NCI-H69 (cell line): Measurements from ENCODE around the gene SLC43A2.
"Not testable (repeated sequence)": the region's sequence is repeated elsewhere in the genome, so short reads cannot be mapped to it uniquely, and the experiment has no call there.

ENCODE experiments used
- DNase-seq: peaks from one replicate; lab custom pipeline; 2025; lab: John Stamatoyannopoulos, UW

Gene SLC43A2

DNA sequence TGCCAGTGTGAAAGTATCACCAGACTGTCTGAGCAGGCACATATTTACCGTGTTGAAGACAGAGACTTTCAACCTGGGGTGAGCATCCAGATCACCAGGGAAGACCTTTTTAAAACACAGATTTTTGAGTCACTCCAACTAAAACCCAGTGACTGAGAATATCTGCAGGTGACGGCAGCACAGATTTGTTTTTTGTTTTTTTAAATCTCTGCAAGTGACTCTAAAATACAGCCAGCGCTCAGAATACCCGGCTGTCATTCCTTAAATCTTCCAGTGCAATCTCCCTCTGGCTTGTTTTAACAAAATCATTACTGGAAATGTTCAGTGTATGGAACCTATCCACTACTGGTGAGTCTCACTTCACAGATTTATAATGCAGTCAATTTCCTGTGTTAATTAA, 92.9 kb downstream of the SLC43A2 start:
- no peak for DNase-seq

DNA sequence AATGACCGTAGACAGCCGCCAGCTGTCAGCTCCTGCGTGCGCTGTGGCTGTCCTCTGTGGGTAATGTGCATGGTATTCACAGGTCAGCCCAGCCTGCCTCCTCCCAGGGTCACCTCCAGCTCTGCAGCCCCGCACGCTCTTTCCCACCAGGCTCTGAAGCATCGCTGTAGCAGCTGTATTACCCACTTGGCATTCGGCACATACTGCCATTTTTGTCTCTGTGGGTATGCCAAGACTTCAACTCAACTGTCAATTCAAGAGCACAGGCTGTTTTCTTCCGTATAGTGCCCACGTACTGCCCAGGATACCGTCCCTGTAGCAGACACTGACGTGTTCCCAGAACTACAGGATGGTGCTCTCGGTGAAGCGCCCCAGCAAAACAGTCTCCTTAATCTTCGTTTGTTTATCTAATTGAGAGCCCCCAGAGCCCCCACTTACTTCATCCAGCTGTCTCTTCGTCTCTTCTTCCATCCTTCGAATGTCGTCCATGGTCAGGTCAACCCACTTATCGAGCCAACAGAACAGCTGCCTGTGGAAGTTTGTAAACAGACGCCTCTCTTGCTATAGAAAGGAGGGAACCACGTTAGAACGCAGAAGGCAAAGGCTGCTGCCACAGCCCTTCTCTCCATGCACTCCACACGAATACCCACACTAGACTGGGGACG, 94.8 kb downstream of the SLC43A2 start:
- no peak for DNase-seq

DNA sequence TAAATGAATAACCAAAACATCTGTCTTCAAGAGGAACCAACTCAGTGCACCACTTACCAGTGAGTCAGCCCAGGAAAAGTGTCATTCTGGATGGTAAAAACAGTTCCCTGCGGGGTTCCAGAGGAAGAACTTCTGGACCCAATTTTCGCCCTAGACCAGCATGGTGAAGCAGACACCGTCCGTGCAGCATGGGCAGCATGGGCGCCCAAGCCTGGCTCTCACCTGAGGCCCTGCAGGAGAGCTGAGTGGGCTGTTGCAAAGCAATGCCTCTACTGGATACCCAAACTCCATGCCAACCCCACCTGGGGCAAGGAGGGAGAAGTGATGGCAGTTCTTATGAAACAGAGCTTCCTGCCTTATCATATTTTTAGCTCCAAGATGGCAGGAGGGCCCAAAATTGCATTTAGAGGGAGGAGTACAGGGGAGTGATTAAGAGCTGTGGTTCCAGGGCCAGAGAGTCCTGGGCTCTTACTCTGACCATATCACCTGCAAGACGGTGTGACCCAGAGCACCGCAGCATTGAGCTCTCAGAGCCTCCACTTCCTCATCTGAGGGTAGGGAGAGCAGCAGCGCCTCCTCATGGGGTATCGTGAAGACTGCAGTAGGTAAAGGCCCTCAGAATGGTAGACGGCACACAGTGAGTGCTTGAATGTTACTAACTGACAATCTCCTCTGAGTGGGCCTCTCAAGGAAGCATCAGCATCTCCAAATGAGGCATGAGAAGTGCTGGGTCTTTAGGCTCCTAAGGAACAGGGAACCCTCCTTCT, 95.6 kb downstream of the SLC43A2 start:
- peak; percentile 26 for DNase-seq

DNA sequence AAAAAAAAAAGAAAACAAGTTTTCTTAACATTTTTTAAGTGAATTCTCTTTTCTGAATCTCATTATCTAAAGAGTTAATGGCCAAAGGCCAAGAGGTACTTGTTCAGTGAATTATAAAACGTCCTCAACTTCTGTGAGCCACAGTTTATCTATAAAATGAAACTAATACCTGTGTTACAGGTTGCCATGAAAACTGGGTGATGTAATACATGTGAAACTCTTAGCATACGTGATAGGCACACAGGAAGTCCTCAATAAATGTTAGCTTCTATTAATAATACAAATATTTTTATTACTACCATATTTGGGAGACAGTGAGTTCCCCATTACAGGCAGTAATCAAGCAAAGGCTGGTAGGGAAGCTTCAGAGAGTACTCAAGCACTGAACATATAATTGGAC, 98.8 kb downstream of the SLC43A2 start:
- no peak for DNase-seq

DNA sequence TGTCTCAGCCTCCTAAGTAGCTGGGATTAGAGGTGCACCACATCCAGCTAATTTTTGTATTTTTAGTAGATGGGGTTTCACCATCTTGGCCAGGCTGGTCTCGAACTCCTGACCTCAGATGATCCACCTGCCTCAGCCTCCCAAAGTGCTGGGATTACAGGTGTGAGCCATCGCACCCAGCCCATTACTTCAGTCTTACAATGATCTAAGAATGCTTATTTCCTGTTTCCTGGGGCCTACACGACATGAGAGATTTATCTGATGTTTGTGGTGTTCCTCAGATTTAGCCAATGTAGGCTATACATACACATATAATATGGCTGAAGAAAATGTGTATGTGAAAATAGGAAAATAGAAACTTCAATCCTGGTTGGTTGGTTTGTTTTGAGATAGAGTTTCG, 101.8 kb downstream of the SLC43A2 start:
- DNase-seq, result not testable (repeated sequence)

DNA sequence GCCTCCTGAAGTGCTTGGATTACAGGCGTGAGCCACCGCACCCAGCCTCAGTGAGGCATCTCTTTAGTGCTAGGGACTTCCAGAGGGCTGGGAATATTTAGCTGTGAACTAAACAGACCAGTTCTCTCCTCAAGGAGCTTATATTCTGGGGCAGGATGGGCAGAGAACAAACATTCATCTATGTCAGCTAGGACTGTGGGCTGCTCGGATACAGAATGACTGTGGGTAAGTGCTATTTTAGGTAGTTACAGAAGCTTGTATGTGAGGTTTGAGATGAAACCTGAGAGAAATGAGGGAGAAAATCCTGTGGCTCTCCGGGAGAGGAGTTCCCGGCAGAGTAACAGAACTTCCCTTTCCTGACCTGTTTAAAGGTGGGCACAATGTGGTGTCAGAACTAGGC, 106.0 kb downstream of the SLC43A2 start:
- no peak for DNase-seq

DNA sequence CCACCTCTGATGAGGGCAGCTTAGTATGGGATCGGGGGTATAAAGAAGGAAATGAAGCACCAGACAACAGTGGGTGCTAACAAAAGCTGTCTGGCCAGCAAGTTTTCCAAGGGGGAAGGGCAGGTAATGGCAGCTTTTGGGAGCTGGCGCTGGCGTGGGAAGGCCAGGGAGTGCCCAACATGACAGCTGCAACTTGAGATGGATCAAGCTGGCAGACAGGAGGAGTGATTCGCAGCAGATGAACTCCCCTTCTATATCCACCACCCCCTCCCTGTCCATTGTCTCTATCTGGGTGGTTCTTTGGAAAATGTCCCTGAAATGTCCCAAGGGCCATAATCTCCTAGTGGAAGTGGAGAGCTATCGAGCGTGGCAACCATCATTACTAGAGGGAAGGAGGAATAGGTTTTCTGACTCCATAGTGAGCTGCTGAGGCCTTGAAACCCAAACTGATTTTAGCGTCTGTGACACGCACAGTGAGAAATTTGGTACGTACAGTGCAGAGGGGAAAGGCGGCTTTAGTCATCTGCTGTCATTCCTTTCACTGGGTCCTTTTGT, 107.5 kb downstream of the SLC43A2 start:
- DNase-seq, result no peak

DNA sequence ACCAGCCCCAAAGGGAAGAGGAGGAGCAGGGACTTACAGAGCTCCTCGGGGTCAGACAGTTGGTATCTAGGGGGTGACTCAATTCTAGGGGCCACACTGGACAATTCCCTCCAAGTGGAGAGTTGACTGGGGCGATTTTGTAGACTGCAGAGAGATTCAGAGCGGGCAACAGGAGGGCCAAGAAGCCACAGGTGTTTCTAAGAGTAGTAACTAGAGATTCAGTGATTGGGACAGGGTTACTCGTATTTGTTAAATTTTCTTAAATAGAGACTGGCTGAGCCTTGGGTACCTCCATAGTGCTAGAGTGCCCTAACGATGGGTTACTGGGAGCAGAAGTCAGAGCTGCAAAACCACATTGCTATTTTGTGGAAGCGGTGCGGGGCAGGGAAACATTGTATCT, 109.0 kb downstream of the SLC43A2 start:
- no peak for DNase-seq
